Esophagus squamous epithelium (tissue), 4 donors: ENCODE results near the gene ZFP36L1.

ENCODE experiments used
- CTCF ChIP-seq, 6 experiments: fragments of 450-650 bp in 4 of 6; fragments of 200-600 bp in 2 of 6; sonication (generic) in 2 of 6; IDR thresholded peaks; one replicate each; pipeline ENCODE4 v1.5.1; 2016 to 2019; ENCODE audit warnings: antibody characterized with exemption in 6 of 6, mild to moderate bottlenecking in 4 of 6, moderate library complexity in 4 of 6
- POLR2A ChIP-seq, 4 donors: fragments of 450-650 bp; IDR thresholded peaks; one replicate each; pipeline ENCODE4 v1.6.1; 2017; ENCODE audit warnings: antibody characterized with exemption in 4 of 4, mild to moderate bottlenecking in 4 of 4, moderate library complexity in 3 of 4

DNA sequence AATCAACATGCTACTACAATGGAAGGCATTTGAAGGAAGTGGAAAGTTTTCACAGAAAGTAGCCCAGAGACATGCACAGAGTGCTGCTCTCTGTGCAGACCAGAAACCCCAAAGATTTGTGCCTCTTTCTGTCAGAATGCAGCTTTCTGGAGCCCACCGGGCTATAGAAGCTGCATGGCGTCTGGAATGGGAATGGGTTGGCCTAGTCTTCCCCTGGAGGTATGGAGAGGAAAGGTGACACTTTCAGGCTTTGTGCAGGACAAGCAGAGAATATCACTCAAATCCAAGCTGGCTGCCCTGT is 21.3 kb upstream of the ZFP36L1 start:
- TF ChIP-seq CTCF (IDR thresholded peaks at IDR 0.05) (no peak), POLR2A (IDR thresholded peaks at IDR 0.05) (no peak)
